Measurements from ENCODE around the gene PIGN.

PIGN gene

GRCh38 chr18:62011416-62011815 lies 175.4 kb downstream of the PIGN start:
- no peak overlapping the region for H3K4me3 ChIP-seq (ENCODE audit: low read depth, low read length)
- no peak for DNase-seq (ENCODE audit: low read depth)
- no peak for TF ChIP-seq CTCF (IDR thresholded peaks at IDR 0.05; ENCODE audit: low read depth, low read length)
- no peak for TF ChIP-seq POLR2A (IDR thresholded peaks at IDR 0.05; ENCODE audit: extremely low read depth, insufficient read length)
- TF ChIP-seq MYC (IDR thresholded peaks at IDR 0.05; ENCODE audit: low read depth, low read length) = no peak
- no peak for TF ChIP-seq MAX (IDR thresholded peaks at IDR 0.05; ENCODE audit: low read depth, low read length)

- no peak for TF ChIP-seq MAX (IDR thresholded peaks at IDR 0.05; ENCODE audit: low read depth, low read length)
- no peak for TF ChIP-seq MYC (IDR thresholded peaks at IDR 0.05; ENCODE audit: low read depth, low read length)
- H3K4me3 ChIP-seq (ENCODE audit: low read depth, low read length) = no peak overlapping the region
- DNase-seq (ENCODE audit: low read depth) = no peak
Measured at GRCh38 chr18:62009521-62009920, 177.3 kb downstream of the PIGN start.

- no peak for TF ChIP-seq MAX (IDR thresholded peaks at IDR 0.05; ENCODE audit: low read depth, low read length)
- TF ChIP-seq CTCF (IDR thresholded peaks at IDR 0.05; ENCODE audit: low read depth, low read length) = no peak
- no peak for TF ChIP-seq POLR2A (IDR thresholded peaks at IDR 0.05; ENCODE audit: extremely low read depth, insufficient read length)
- TF ChIP-seq MYC (IDR thresholded peaks at IDR 0.05; ENCODE audit: low read depth, low read length) = no peak
- no peak overlapping the region for H3K4me3 ChIP-seq (ENCODE audit: low read depth, low read length)
- DNase-seq (ENCODE audit: low read depth) = no peak
Measured at GRCh38 chr18:62001396-62001795, 185.5 kb downstream of the PIGN start.

- no peak for DNase-seq (ENCODE audit: low read depth)
- TF ChIP-seq POLR2A (IDR thresholded peaks at IDR 0.05; ENCODE audit: extremely low read depth, insufficient read length) = no peak
- no peak overlapping the region for H3K4me3 ChIP-seq (ENCODE audit: low read depth, low read length)
Measured at GRCh38 chr18:61998957-61999356, 187.9 kb downstream of the PIGN start.

- no peak for TF ChIP-seq MAX (IDR thresholded peaks at IDR 0.05; ENCODE audit: low read depth, low read length)
- no peak overlapping the region for H3K4me3 ChIP-seq (ENCODE audit: low read depth, low read length)
- no peak for DNase-seq (ENCODE audit: low read depth)
Measured at GRCh38 chr18:61998335-61998734, 188.5 kb downstream of the PIGN start.

- no peak overlapping the region for H3K4me3 ChIP-seq (ENCODE audit: low read depth, low read length)
- no peak for DNase-seq (ENCODE audit: low read depth)
- TF ChIP-seq MAX (IDR thresholded peaks at IDR 0.05; ENCODE audit: low read depth, low read length) = no peak
- TF ChIP-seq POLR2A (IDR thresholded peaks at IDR 0.05; ENCODE audit: extremely low read depth, insufficient read length) = no peak
- no peak for TF ChIP-seq CTCF (IDR thresholded peaks at IDR 0.05; ENCODE audit: low read depth, low read length)
- no peak for TF ChIP-seq MYC (IDR thresholded peaks at IDR 0.05; ENCODE audit: low read depth, low read length)
Measured at GRCh38 chr18:61995618-61996017, 191.2 kb downstream of the PIGN start.

- no peak for DNase-seq (ENCODE audit: low read depth)
- no peak for TF ChIP-seq MYC (IDR thresholded peaks at IDR 0.05; ENCODE audit: low read depth, low read length)
- TF ChIP-seq POLR2A (IDR thresholded peaks at IDR 0.05; ENCODE audit: extremely low read depth, insufficient read length) = no peak
- no peak for TF ChIP-seq CTCF (IDR thresholded peaks at IDR 0.05; ENCODE audit: low read depth, low read length)
- no peak for TF ChIP-seq MAX (IDR thresholded peaks at IDR 0.05; ENCODE audit: low read depth, low read length)
- no peak overlapping the region for H3K4me3 ChIP-seq (ENCODE audit: low read depth, low read length)
Measured at GRCh38 chr18:61993831-61994230, 193.0 kb downstream of the PIGN start.
